ENCODE data around the gene BLNK.

DNA sequence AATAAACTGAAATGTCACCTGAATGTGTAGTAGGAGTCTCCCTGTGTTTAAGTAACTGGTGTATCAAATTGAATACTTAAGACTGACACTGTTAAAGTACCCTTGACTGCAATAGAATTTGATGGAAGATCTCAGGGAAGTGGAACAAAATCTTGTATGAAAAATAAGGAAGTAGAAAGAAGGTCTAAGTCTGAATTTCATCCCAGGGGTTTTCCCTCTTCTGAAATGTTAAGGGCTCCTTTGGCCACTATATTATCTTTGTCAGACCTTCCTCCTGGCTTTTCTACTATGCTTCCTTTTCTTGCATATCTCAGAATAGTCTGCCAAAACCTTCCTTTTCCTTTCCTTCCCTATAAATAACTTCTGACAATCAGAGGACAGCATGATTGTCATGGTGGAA is 59.6 kb downstream of the BLNK start:
- no peak for TF ChIP-seq EZH2 (IDR thresholded peaks at IDR 0.05)
- TF ChIP-seq, protein P1, sequence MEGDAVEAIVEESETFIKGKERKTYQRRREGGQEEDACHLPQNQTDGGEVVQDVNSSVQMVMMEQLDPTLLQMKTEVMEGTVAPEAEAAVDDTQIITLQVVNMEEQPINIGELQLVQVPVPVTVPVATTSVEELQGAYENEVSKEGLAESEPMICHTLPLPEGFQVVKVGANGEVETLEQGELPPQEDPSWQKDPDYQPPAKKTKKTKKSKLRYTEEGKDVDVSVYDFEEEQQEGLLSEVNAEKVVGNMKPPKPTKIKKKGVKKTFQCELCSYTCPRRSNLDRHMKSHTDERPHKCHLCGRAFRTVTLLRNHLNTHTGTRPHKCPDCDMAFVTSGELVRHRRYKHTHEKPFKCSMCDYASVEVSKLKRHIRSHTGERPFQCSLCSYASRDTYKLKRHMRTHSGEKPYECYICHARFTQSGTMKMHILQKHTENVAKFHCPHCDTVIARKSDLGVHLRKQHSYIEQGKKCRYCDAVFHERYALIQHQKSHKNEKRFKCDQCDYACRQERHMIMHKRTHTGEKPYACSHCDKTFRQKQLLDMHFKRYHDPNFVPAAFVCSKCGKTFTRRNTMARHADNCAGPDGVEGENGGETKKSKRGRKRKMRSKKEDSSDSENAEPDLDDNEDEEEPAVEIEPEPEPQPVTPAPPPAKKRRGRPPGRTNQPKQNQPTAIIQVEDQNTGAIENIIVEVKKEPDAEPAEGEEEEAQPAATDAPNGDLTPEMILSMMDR (IDR thresholded peaks at IDR 0.05): no peak

Data from neural progenitor cell (in vitro differentiated cells).